Breast epithelium (tissue), 3 donors: ENCODE measurements around the gene REEP1.

Experiments used
- CTCF ChIP-seq, 3 donors: fragments of 450-650 bp; IDR thresholded peaks; one replicate each; pipeline ENCODE4 v1.5.1; 2016 to 2017; ENCODE audit warnings: antibody characterized with exemption in 3 of 3, mild to moderate bottlenecking in 3 of 3, moderate library complexity in 3 of 3
- POLR2A ChIP-seq: fragments of 450-650 bp; IDR thresholded peaks from one replicate; pipeline ENCODE4 v1.6.1; 2016; ENCODE audit warnings: antibody characterized with exemption, mild to moderate bottlenecking, moderate library complexity

GRCh38 chr2:86243950-86244733, 93.3 kb downstream of the REEP1 start:
- TF ChIP-seq CTCF (IDR thresholded peaks at IDR 0.05) (no peak), POLR2A (no peak)
